Measurements from ENCODE around the gene CCDC183.
A peak's percentile ranks its signal among the peaks of the same experiment; 100 is the strongest.

CCDC183 gene

DNA sequence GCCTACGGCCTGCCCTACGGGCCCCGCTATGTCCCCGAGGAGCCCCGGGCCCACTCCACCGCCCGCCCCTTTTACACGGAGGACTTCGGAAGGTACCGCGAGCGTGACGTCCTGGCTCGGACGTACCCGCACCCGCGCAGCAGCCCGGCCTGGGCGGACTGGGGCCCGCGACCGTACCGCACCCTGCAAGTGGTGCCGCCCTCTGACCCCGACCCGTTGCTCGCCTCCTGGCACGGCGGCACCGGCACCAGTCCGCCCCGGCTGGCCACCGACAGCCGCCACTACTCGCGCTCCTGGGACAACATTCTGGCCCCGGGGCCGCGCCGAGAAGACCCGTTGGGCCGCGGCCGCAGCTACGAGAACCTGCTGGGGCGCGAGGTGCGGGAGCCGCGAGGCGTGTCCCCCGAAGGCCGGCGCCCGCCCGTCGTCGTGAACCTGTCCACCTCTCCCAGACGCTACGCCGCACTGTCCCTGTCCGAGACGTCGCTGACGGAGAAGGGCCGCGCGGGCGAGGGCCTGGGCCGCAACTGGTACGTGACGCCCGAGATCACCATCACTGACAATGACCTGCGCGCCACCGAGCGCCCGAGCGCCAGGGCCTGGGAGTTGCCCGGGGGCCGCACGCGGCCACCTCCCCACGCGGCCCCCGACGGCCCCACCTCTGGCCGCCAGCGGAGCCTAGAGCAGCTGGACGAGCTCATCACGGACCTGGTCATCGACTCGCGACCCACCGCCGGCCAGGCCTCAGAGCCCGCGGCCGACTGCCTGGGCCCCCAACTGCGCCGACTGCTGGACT is 49.5 kb downstream of the CCDC183 start:
- no peaks in the 10 kb centered on the region for H3K9me3 ChIP-seq (ENCODE audit: control insufficient read depth in 1 of 2, low read length in 2 of 2)
- H3K27ac ChIP-seq (ENCODE audit: low read length): no peak overlapping the region
- peaks cover 6 to 60% of the 10 kb centered on the region in 2 donors for H3K4me1 ChIP-seq (ENCODE audit: control insufficient read depth in 1 of 2, insufficient read depth in 2 of 2, low read length in 2 of 2)
- no peak overlapping the region for H3K4me3 ChIP-seq (ENCODE audit: low read depth in 1 of 2, low read length in 2 of 2)
- peaks cover 0 to under 1% of the 10 kb centered on the region in 2 donors for H3K36me3 ChIP-seq (ENCODE audit: control insufficient read depth in 1 of 2, insufficient read depth in 2 of 2, low read length in 2 of 2)
- no peaks in the 10 kb centered on the region for H3K27me3 ChIP-seq (ENCODE audit: low read depth, low read length)

DNA sequence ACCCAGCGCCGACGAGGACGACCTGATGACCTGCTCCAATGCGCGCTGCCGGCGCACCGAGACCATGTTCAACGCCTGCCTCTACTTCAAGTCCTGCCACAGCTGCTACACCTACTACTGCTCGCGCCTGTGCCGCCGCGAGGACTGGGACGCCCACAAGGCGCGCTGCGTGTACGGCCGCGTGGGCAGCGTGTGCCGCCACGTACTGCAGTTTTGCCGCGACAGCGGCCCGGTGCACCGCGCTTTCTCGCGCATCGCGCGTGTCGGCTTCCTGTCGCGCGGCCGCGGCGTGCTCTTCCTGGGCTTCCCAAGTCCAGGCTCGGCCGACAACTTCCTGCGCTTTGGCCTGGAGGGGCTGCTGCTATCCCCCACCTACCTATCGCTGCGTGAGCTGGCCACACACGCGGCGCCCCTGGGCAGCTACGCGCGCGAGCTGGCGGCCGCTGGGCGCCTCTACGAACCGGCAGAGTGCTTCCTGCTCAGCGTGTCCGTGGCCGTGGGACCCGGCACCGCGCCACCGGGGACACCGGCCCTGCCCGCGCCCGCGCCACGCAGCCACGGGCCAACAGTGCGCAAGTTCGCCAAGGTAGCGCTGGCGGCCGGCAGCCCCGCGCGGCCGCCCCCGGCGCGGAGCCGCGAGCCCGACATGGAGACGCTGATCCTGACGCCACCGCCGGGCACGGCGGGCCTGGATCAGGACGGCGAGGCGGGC is 50.4 kb downstream of the CCDC183 start:
- Histone ChIP-seq H3K27me3 (ENCODE audit: low read depth, low read length) (no peaks in the 10 kb centered on the region), H3K4me3 (ENCODE audit: low read depth in 1 of 2, low read length in 2 of 2) (no peak overlapping the region), H3K4me1 (ENCODE audit: control insufficient read depth in 1 of 2, insufficient read depth in 2 of 2, low read length in 2 of 2) (peaks cover 6 to 60% of the 10 kb centered on the region in 2 donors), H3K27ac (ENCODE audit: low read length) (no peak overlapping the region), H3K36me3 (ENCODE audit: control insufficient read depth in 1 of 2, insufficient read depth in 2 of 2, low read length in 2 of 2) (peaks cover 0 to 9% of the 10 kb centered on the region in 2 donors), H3K9me3 (ENCODE audit: control insufficient read depth in 1 of 2, low read length in 2 of 2) (no peaks in the 10 kb centered on the region)

- Histone ChIP-seq H3K27me3 (ENCODE audit: low read depth, low read length) (no peaks in the 10 kb centered on the region), H3K27ac (ENCODE audit: low read length) (no peak overlapping the region), H3K4me1 (ENCODE audit: control insufficient read depth in 1 of 2, insufficient read depth in 2 of 2, low read length in 2 of 2) (peaks cover 6 to 53% of the 10 kb centered on the region in 2 donors), H3K4me3 (ENCODE audit: low read depth in 1 of 2, low read length in 2 of 2) (peak overlapping the region; percentile 85 to 86), H3K9me3 (ENCODE audit: control insufficient read depth in 1 of 2, low read length in 2 of 2) (no peaks in the 10 kb centered on the region), H3K36me3 (ENCODE audit: control insufficient read depth in 1 of 2, insufficient read depth in 2 of 2, low read length in 2 of 2) (peaks cover 0 to 9% of the 10 kb centered on the region in 2 donors)
Measured at GRCh38 chr9:136847088-136847825, 51.1 kb downstream of the CCDC183 start.

- H3K4me3 ChIP-seq (ENCODE audit: low read depth in 1 of 2, low read length in 2 of 2): peak overlapping the region; percentile 85 to 86
- H3K4me1 ChIP-seq (ENCODE audit: control insufficient read depth in 1 of 2, insufficient read depth in 2 of 2, low read length in 2 of 2): peaks cover 6 to 53% of the 10 kb centered on the region in 2 donors
Measured at GRCh38 chr9:136847826-136848392, 51.8 kb downstream of the CCDC183 start.

DNA sequence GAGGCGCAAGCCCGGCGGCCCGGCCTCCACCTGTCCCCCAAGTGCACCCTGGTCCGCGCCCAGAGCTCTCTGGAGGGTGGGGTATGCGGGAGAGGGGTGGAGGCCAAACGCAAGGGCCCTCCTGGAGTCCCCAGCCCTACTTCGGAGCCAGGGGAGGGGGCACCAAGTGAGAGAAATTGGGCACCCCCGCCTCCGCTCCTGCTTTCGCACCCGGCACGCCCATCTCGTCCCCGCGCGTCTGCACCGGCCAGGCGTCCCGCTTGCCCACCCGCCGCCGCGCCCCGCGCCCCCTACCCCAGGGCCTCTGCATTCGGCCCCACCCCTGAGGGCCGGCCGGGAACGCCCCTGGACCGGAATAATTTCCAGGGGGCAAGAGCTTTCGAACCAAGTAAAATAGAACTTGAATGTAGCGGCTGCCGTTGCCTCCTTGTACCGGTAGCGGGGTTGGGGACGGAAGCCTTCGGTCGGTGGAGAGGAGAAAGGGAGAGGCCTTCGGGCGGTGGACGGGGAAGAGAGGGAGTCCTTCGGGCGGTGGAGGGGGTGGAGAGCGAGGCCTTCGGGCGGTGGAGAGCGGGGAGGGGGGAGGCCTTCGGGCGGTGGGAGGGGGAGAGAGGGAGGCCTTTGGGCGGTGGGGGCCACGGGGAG is 52.4 kb downstream of the CCDC183 start:
- Histone ChIP-seq H3K4me1 (ENCODE audit: control insufficient read depth in 1 of 2, insufficient read depth in 2 of 2, low read length in 2 of 2) (peaks cover 6 to 47% of the 10 kb centered on the region in 2 donors), H3K27me3 (ENCODE audit: low read depth, low read length) (no peaks in the 10 kb centered on the region), H3K27ac (ENCODE audit: low read length) (peak overlapping the region; percentile 60), H3K36me3 (ENCODE audit: control insufficient read depth in 1 of 2, insufficient read depth in 2 of 2, low read length in 2 of 2) (peaks cover 0 to 9% of the 10 kb centered on the region in 2 donors), H3K9me3 (ENCODE audit: control insufficient read depth in 1 of 2, low read length in 2 of 2) (no peaks in the 10 kb centered on the region), H3K4me3 (ENCODE audit: low read depth in 1 of 2, low read length in 2 of 2) (peak overlapping the region; percentile 85 to 86)

More at GRCh38 chr9:136847826-136848392, 51.8 kb downstream of the CCDC183 start:
- Histone ChIP-seq H3K27ac (ENCODE audit: low read length) (peak overlapping the region; percentile 45), H3K9me3 (ENCODE audit: control insufficient read depth in 1 of 2, low read length in 2 of 2) (no peaks in the 10 kb centered on the region), H3K36me3 (ENCODE audit: control insufficient read depth in 1 of 2, insufficient read depth in 2 of 2, low read length in 2 of 2) (peaks cover 0 to 9% of the 10 kb centered on the region in 2 donors), H3K27me3 (ENCODE audit: low read depth, low read length) (no peaks in the 10 kb centered on the region)

GRCh38 chr9:136849038-136849959 is 53.2 kb downstream of the CCDC183 start, which contains the start of gene PHPT1:
PHPT1 (plus strand) TSS chr9:136849409; CDS start chr9:136849431, 22 bp downstream.
- peaks cover 0 to 9% of the 10 kb centered on the region in 2 donors for H3K36me3 ChIP-seq (ENCODE audit: control insufficient read depth in 1 of 2, insufficient read depth in 2 of 2, low read length in 2 of 2)
- H3K27ac ChIP-seq (ENCODE audit: low read length): peak within 1 kb of the TSS; percentile 60
- peaks cover 6 to 40% of the 10 kb centered on the region in 2 donors for H3K4me1 ChIP-seq (ENCODE audit: control insufficient read depth in 1 of 2, insufficient read depth in 2 of 2, low read length in 2 of 2)
- peak within 1 kb of the TSS; percentile 85 to 86 for H3K4me3 ChIP-seq (ENCODE audit: low read depth in 1 of 2, low read length in 2 of 2)
- no peaks in the 10 kb centered on the region for H3K9me3 ChIP-seq (ENCODE audit: control insufficient read depth in 1 of 2, low read length in 2 of 2)
- no peaks in the 10 kb centered on the region for H3K27me3 ChIP-seq (ENCODE audit: low read depth, low read length)

- Histone ChIP-seq H3K27ac (ENCODE audit: low read length) (peak overlapping the region; percentile 45), H3K4me1 (ENCODE audit: control insufficient read depth in 1 of 2, insufficient read depth in 2 of 2, low read length in 2 of 2) (peaks cover 6 to 39% of the 10 kb centered on the region in 2 donors), H3K27me3 (ENCODE audit: low read depth, low read length) (no peaks in the 10 kb centered on the region), H3K9me3 (ENCODE audit: control insufficient read depth in 1 of 2, low read length in 2 of 2) (no peaks in the 10 kb centered on the region), H3K36me3 (ENCODE audit: control insufficient read depth in 1 of 2, insufficient read depth in 2 of 2, low read length in 2 of 2) (peaks cover 0 to 9% of the 10 kb centered on the region in 2 donors), H3K4me3 (ENCODE audit: low read depth in 1 of 2, low read length in 2 of 2) (peak overlapping the region; percentile 68 to 85)
Measured at GRCh38 chr9:136849960-136850865, 54.1 kb downstream of the CCDC183 start.

DNA sequence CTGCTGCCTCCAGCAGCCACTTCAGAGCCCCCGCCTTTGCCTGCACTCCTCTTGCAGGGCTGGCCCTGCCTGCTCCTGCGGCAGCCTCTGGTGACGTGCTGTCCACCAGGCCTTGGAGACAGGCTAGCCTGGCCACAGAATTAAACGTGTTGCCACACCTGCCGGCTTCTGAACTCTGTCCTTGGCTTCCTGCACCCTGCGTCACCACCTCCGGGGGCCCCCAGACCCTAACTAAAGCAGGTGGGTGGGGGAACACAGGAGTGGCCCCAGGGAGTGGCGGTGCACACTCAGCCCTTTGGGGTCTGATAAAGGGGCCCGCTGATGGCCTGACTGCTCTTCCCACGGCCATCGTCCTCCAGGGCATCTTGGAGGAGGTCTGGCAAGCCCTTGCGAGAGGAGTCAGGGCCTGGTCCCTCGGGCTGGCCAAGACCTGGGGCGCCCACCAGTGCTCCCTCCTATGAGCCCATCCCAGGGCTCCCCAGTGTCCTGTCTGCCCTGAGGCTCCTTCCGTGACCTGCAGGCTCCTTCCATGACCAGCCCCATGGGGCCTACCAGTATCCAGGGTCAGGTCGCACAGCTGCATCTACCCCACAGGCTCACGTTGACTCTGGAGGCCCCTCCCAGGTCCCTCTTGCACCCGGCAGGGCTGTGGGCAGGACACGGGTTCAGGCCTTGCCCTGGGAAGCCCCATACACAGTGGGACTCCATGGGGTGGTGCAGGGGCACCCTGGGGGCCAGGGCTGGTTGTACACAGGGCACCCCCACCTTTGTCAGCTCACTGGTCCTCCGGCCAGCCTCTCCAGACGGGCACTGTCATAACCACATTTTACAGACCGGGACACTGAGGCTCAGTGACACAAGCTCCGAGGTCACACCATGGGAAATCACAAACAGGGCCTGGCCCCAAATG is 55.0 kb downstream of the CCDC183 start:
- H3K4me3 ChIP-seq (ENCODE audit: low read depth in 1 of 2, low read length in 2 of 2): peak overlapping the region in 1 of 2 donors; percentile 85
- H3K27me3 ChIP-seq (ENCODE audit: low read depth, low read length): no peaks in the 10 kb centered on the region
- H3K4me1 ChIP-seq (ENCODE audit: control insufficient read depth in 1 of 2, insufficient read depth in 2 of 2, low read length in 2 of 2): peaks cover 6 to 39% of the 10 kb centered on the region in 2 donors
- H3K36me3 ChIP-seq (ENCODE audit: control insufficient read depth in 1 of 2, insufficient read depth in 2 of 2, low read length in 2 of 2): peaks cover 0 to 9% of the 10 kb centered on the region in 2 donors
- no peak overlapping the region for H3K27ac ChIP-seq (ENCODE audit: low read length)
- H3K9me3 ChIP-seq (ENCODE audit: control insufficient read depth in 1 of 2, low read length in 2 of 2): no peaks in the 10 kb centered on the region
